Measurements from ENCODE around the gene SSTR3. TPM values are rescaled to one million over a fixed set of nuclear protein-coding genes. Genes with fewer than 3 reads are reported as not detected.

SSTR3 gene
- total and polyA plus RNA-seq, 2 donors (not counting 1 experiment from before 2014, with no cell fraction given) = 0.64 to 0.98 TPM

GRCh38 chr22:37193629-37194191 lies 18.6 kb downstream of the SSTR3 start:
- Mint-ChIP-seq H3K4me3 (no peak overlapping the region), H3K27me3 (no peaks in the 10 kb centered on the region), H3K9me3 (ENCODE audit: insufficient read depth) (no peaks in the 10 kb centered on the region), H3K4me1 (peaks cover 14% of the 10 kb centered on the region), H3K27ac (peak overlapping the region; percentile 27)
- Histone ChIP-seq H3K27me3 (replicated peaks in 1 of 4; ENCODE audit: control extremely low read depth in 1 of 4, control insufficient read depth in 3 of 4, insufficient read depth in 4 of 4, low read length in 3 of 4) (no peaks in the 10 kb centered on the region), H4K20me1 (ENCODE audit: control insufficient read depth, insufficient read depth, low read length, poor library complexity, severe bottlenecking) (no peaks in the 10 kb centered on the region), H3K9me3 (ENCODE audit: control extremely low read depth in 1 of 3, control insufficient read depth in 2 of 3, insufficient read depth in 1 of 3, low read length in 2 of 3) (no peaks in the 10 kb centered on the region), H3K4me1 (ENCODE audit: control insufficient read depth in 2 of 2, insufficient read depth in 2 of 2, low read length in 2 of 2) (peaks cover 7 to 8% of the 10 kb centered on the region in 2 donors), H3K9ac (ENCODE audit: low read length) (peak overlapping the region; percentile 33), H2AFZ (ENCODE audit: insufficient read depth, low read depth, low read length, poor library complexity, severe bottlenecking) (no peak overlapping the region), H3K4me2 (replicated peaks; ENCODE audit: low read depth, low read length, poor library complexity, severe bottlenecking) (no peak overlapping the region), H3K79me2 (ENCODE audit: control insufficient read depth, insufficient read depth, low read length) (peaks cover 16% of the 10 kb centered on the region), H3K36me3 (replicated peaks in 1 of 2; ENCODE audit: control extremely low read depth in 1 of 2, control insufficient read depth in 1 of 2, extremely low read depth in 1 of 2, insufficient read depth in 2 of 2, low read length in 1 of 2) (peaks cover 0 to 5% of the 10 kb centered on the region in 2 experiments), H3K27ac (ENCODE audit: low read length in 2 of 2) (no peak overlapping the region), H3K4me3 (ENCODE audit: control extremely low read depth in 1 of 5, extremely low read depth in 1 of 5, insufficient read depth in 1 of 5, low read depth in 2 of 5, low read length in 4 of 5) (no peak overlapping the region)
- TF ChIP-seq EZH2 (IDR thresholded peaks at IDR 0.05; ENCODE audit: borderline replicate concordance, insufficient read depth, low read depth, low read length, poor library complexity, severe bottlenecking) (no peak), CTCF (IDR thresholded peaks at IDR 0.05) (no peak)
- intact Hi-C loops (cut with micrococcal nuclease) = no loop called here
- DNase-seq (no peak), ATAC-seq (ENCODE audit: low read depth) (no peak)
- CTCF ChIA-PET = interaction anchor here (0.8 to 1.6 kb wide), 4 partner anchors 22 to 69 kb away, joined by 3 to 7 read pairs (median 4); no protein-coding TSS in a partner anchor
- POLR2A ChIA-PET = interaction anchor here (0.7 kb wide), 1 partner anchor 94 kb away, joined by 3 read pairs; no protein-coding TSS in a partner anchor
- WGBS (ENCODE audit: insufficient coverage) = 68% methylated on average over 8 of the region's 10 CpGs

DNA sequence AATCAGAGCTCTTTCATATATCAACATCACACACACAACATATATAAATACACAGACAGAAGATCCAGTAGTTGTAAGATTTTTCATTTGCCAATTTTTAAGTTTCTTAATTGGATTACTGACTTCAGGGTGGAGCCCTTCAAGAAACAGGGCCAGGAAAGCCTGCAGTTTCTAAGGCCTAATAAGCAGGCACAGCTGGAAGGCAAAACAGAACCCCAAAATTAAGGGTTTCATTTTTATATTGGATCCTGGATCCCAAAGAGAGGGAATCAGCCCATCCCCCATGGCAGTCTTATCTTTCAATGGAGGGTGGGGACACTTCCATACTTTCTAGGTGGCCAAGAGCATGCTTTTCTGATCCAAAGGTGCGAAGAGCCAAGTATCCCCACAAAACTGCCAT lies 19.5 kb downstream of the SSTR3 start:
- Mint-ChIP-seq H3K4me1 (peaks cover 8% of the 10 kb centered on the region), H3K27ac (no peak overlapping the region), H3K4me3 (no peak overlapping the region), H3K27me3 (no peaks in the 10 kb centered on the region), H3K9me3 (ENCODE audit: insufficient read depth) (no peaks in the 10 kb centered on the region)
- no peak for DNase-seq
- Histone ChIP-seq H3K79me2 (ENCODE audit: control insufficient read depth, insufficient read depth, low read length) (peaks cover 11% of the 10 kb centered on the region), H3K27me3 (replicated peaks in 1 of 4; ENCODE audit: control extremely low read depth in 1 of 4, control insufficient read depth in 3 of 4, insufficient read depth in 4 of 4, low read length in 3 of 4) (no peaks in the 10 kb centered on the region), H3K9ac (ENCODE audit: low read length) (no peak overlapping the region), H3K4me1 (ENCODE audit: control insufficient read depth in 2 of 2, insufficient read depth in 2 of 2, low read length in 2 of 2) (peaks cover under 1% of the 10 kb centered on the region in 2 donors), H3K4me3 (ENCODE audit: control extremely low read depth in 1 of 5, extremely low read depth in 1 of 5, insufficient read depth in 1 of 5, low read depth in 2 of 5, low read length in 4 of 5) (no peak overlapping the region), H3K4me2 (replicated peaks; ENCODE audit: low read depth, low read length, poor library complexity, severe bottlenecking) (no peak overlapping the region), H3K9me3 (ENCODE audit: control extremely low read depth in 1 of 3, control insufficient read depth in 2 of 3, insufficient read depth in 1 of 3, low read length in 2 of 3) (no peaks in the 10 kb centered on the region), H3K36me3 (replicated peaks in 1 of 2; ENCODE audit: control extremely low read depth in 1 of 2, control insufficient read depth in 1 of 2, extremely low read depth in 1 of 2, insufficient read depth in 2 of 2, low read length in 1 of 2) (peaks cover 0 to 5% of the 10 kb centered on the region in 2 experiments), H3K27ac (ENCODE audit: low read length in 2 of 2) (no peak overlapping the region), H2AFZ (ENCODE audit: insufficient read depth, low read depth, low read length, poor library complexity, severe bottlenecking) (no peak overlapping the region), H4K20me1 (ENCODE audit: control insufficient read depth, insufficient read depth, low read length, poor library complexity, severe bottlenecking) (no peaks in the 10 kb centered on the region)
- CTCF ChIA-PET = interaction anchor here (1.6 kb wide), 1 partner anchor 21 kb away, joined by 7 read pairs; no protein-coding TSS in a partner anchor
- no peak for TF ChIP-seq CTCF (IDR thresholded peaks at IDR 0.05)
- intact Hi-C loops (cut with micrococcal nuclease) = no loop called here
- no peak for ATAC-seq (ENCODE audit: low read depth)
- POLR2A ChIA-PET = no interaction called here
- 100% methylated on average over 1 of the region's 1 CpG for WGBS (ENCODE audit: insufficient coverage)

Measured in B cell (primary cell).